Measurements from ENCODE around the gene ANKRA2.
A peak's percentile ranks its signal among the peaks of the same experiment; 100 is the strongest.

ANKRA2 gene

DNA sequence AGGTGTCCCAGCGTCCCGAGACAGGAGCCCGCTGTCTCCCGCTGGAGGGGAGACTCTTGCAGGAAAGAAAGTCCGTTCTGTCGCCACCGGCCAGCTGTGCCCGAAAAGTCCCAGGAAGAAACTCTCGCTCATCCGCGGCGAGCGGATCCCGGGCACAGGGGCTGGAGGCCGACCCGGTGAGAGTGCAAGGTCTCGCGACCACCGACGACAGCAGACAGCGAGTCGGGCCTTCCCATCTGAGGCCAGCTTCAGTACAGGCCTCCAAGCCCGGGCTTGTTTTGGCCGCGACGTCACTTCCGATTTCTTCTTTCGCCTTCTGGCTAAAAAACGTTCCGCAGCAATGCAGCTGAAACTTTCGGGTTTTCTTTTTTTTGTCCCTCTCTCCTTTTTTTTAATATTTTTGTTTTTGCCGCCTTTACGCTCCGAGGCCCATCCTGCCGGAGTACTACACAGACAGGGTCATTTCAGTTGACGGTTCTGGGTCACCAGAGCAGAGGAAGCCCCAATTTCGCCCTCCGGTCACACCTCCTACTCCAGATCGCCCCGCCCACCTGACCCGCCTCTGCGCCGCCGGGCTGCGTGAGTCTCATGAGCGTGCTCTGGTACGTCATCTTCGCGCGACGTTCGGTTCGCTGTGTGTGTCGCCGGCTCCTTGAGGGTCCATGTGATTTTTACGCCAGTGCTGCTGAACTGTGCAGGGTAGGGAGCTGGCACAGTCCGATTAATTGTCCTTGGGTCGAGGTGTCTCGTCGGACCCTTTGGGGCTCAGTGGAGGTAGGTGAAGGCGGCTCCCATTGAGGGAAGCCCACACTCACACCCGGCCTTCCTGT lies at the start of gene ANKRA2, which contains the start of gene UTP15:
Gene ANKRA2, minus strand, starts transcription at position 501 of the 830 bp plus-strand sequence. CDS start 2,758 bp downstream, outside the sequence.
Gene UTP15, plus strand, starts transcription at position 605 of the 830 bp plus-strand sequence. CDS start 1,602 bp downstream, outside the sequence.
- DNase-seq, result peak; percentile 98

DNA sequence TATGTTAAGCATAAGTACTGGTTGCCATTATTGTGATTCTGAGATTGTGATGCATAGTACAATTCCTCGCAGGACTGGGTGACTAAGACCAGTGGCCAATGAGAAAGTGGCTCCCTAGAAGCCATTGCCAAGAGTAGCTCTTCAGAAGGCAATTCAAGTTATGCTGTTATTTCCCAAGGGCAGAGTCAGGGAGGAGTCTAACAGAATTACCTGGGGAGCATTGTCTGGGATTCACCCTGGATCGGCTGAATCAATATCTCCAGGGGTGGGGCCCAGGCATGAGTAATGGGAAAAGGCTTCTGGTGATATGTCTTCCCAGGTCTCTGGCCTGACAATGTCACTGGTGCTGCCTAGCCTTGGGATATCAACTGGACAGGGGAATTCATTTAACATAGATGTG lies 49.6 kb upstream of the ANKRA2 start:
- DNase-seq, result no peak

DNA sequence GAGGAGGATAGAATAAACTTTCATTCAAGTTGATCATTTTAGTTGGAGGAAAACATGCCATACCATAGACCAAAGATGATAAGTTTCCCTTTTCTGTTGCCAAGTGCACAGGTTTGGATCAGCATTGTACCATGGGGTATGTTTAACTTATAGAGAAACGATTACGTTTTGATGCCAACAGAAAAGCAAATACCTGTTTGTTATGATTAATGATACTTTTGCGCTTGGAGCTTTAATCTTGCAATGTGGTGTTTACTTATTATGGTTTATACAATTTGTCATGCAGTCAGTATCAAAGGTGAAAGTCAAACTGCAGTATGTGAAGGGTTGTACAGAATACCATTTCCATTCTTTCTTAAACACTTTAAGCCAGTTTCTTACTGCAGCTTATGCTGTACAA lies 47.4 kb upstream of the ANKRA2 start:
- no peak for DNase-seq

DNA sequence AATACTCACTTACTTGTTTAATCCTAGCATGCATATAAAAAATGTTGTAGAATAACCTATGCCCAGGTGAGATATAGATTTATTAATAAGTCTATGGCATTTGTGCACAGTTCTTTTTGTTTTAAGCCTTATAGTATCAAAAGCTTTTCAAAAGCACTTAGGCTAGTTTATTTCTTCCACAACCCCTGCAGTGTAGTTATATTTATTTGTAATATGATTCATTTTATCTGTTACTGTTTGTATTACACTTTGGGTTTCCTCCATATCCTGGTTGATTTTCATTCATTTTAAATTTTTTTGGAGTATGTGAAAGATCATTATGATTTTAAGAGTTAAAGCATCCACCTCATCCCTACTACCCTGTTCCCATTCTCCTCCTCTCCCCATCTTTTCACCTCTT lies 41.8 kb upstream of the ANKRA2 start:
- no peak for DNase-seq

DNA sequence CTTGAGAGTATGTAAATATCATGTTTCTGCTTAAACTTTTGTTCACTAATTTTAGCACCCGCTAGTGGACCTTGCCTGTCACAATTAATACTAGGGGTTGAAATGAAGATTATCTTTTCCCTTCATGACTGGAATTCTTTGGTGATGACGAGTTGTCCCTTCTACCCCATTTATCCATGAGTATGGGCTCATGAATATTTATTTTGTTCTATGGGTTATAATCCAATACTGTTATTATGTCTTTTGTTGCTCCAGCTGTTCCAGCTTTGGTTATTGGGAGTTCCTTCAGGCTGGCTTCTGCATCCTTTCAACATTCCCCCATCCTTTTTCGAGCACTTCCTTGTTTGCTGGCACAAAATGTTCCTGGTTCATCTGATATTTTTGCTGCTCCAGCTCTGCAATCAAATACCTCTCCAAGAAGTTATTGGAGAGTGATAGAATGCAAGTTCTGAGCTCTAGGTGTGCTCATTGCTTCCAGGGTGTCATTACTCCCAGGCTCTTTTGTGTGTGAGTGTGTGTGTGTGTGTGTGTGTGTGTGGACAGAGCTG lies 40.8 kb upstream of the ANKRA2 start:
- DNase-seq, result no peak

DNA sequence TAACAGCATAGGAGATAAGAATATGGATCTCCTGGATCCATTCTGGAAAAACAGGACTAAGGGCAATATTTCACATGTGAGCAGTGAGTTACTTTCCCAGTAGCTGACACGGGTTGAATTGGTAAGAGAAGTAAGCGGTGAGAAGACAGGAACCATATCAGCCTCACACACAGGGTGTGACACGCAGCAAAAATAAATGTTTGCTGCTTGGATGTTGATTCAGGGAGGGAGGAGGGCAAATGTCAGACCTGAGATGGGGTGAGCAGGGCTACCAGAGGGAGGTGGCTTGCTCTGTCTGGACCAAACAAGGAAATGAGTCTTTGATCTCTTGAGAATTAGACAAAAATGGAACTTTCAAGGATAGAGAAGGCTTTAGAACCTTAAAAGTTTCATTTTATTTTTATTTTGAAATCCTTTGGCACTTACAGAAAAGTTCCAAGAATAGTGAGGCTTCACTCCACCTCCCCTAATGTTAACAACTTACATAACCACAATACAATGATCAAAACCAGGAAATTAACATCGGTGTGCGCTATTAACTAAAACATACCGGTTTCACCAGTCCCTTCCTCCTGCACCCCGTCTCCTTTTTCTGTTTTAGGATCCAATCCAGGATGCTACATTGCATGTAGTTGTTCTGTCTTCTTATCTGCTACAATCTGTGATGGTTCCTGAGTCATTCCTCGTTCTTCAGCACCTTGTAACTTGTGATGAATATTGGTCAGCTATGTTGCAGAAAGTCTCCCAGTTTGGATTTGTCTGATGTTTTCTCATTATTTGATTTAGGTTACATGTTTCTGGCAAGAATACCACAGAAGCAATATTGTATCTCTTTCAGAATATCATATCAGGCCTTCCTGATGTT lies 40.0 kb upstream of the ANKRA2 start:
- DNase-seq, result no peak

GRCh38 chr5:73603998-73604397 lies 38.6 kb upstream of the ANKRA2 start:
- no peak for DNase-seq

- DNase-seq, result no peak
Observed at GRCh38 chr5:73599380-73599779, 33.9 kb upstream of the ANKRA2 start.

- peak; percentile 89 for DNase-seq
Observed at GRCh38 chr5:73596705-73597328, 31.4 kb upstream of the ANKRA2 start.

- no peak for DNase-seq
Observed at GRCh38 chr5:73592551-73592950, 27.1 kb upstream of the ANKRA2 start.

GRCh38 chr5:73591698-73592501 lies 26.5 kb upstream of the ANKRA2 start:
- DNase-seq, result no peak

DNA sequence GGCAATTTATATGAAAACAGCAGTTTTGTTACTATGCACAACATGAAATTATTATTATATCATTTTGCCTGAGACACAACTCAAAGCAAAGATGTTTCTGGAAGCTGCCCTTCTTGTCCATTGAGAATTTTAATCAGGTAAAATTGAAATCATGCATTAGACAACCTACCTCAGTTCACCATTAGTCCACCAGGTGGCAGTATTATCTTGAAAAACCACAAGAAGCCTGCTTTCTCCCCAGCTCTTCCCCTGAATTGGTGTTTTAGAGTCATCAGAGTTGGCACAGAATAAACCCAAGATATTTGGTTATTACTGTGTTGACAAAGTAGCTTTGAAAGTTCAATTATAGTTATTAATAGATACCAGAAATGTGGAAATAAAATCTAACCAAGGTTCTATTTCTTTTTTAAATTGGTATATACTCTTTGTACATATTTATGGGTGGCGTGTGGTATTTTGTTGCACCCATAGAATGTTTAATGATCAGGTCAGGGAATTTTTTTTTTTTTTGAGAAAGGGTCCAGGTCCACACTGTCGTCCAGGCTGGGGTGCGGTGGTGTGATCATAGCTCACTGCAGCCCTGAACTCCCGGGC lies 25.8 kb upstream of the ANKRA2 start:
- peak; percentile 81 for DNase-seq

GRCh38 chr5:73587923-73588322 lies 22.5 kb upstream of the ANKRA2 start:
- DNase-seq, result no peak

- no peak for DNase-seq
Observed at GRCh38 chr5:73582285-73583145, 17.1 kb upstream of the ANKRA2 start.

- peak; percentile 60 for DNase-seq
Observed at GRCh38 chr5:73565969-73566547, 619 bp upstream of the ANKRA2 start.

GRCh38 chr5:73564675-73565074 lies 764 bp downstream of the ANKRA2 start:
- peak; percentile 36 for DNase-seq

DNA sequence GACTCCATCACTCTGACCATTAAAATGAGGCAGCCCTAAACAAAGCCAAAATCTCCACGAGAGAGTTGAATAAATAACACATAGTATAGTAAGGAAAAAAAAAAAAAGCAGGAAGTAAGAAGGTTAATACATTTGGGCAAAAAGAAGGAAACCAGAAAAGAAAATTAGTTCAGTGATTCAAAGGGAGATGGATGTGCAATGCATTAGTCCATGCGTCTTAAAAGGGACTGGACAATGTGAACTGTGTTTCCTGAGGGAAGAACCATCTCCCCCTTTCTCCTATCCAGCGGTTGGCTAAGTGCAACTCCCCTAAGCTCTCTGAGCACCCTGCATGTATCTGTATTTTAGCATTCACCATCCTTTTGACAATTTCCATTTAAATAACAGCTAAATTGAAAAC lies 1.4 kb downstream of the ANKRA2 start:
- peak; percentile 4 for DNase-seq

DNA sequence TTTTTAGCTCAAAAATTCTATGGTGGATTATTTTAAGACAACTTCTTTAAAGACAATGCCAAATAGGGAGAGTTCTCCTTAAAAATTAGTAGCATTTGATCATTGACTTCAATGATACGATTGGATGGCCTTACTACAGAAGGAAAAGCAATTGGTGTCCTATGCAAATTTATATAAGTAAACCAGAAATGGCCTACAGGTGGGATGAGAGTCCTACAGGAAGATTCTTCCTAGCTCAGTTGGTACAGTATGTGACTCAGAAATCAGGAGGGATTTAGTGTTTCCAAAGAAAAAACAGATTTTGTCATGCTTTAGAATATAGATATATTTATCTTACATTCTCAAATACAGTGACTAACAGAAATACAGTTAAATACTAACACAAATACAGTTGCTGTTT lies 6.5 kb downstream of the ANKRA2 start:
- DNase-seq, result no peak

- no peak for DNase-seq
Observed at GRCh38 chr5:73552642-73553041, 12.8 kb downstream of the ANKRA2 start.

- DNase-seq, result no peak
Observed at GRCh38 chr5:73550016-73550415, 15.4 kb downstream of the ANKRA2 start.

Data from NCI-H82 (cell line).